Left lung (tissue), 10 donors: ENCODE measurements around the gene SAA1. TPM values are rescaled to one million over a fixed set of nuclear protein-coding genes. Genes with fewer than 3 reads are reported as not detected.

Source experiments
- ATAC-seq: fragments of 200-7000 bp; cut with Tn5 transposase; one replicate; pipeline ENCODE4 v1.9.1; 2020; ENCODE audit warnings: moderate library complexity
- DNase-seq, 4 donors: peaks; one replicate each; pipeline ENCODE4 v3.0.0-alpha.2; 2013 to 2020
- H3K27ac ChIP-seq, 2 donors: fragments of 200-600 bp; sonication (generic) in 1 of 2; one replicate each; pipeline versions ENCODE4 v1.5.0 to v1.8.0; 2020 to 2021
- H3K27me3 ChIP-seq, 2 donors: fragments of 200-600 bp; sonication (generic) in 1 of 2; one replicate each; pipeline versions ENCODE4 v1.5.0 to v1.8.0; 2020 to 2021
- H3K36me3 ChIP-seq, 2 donors: fragments of 200-600 bp; sonication (generic) in 1 of 2; one replicate each; pipeline versions ENCODE4 v1.5.0 to v1.8.0; 2020 to 2021
- H3K4me1 ChIP-seq, 2 donors: fragments of 200-600 bp; one replicate each; pipeline ENCODE4 v1.8.0; 2021
- H3K4me3 ChIP-seq, 2 donors: fragments of 200-600 bp; sonication (generic) in 1 of 2; one replicate each; pipeline versions ENCODE4 v1.5.0 to v1.8.0; 2020 to 2021; ENCODE audit warnings: mild to moderate bottlenecking in 1 of 2
- H3K9me3 ChIP-seq, 2 donors: fragments of 200-600 bp; sonication (generic) in 1 of 2; one replicate each; pipeline versions ENCODE4 v1.5.0 to v1.8.0; 2020 to 2021
- intact Hi-C, 2 donors: fragments of 100-400 bp; cut with DNase I; formaldehyde crosslinking; loops; one replicate each; pipeline versions ENCODE4 v1.11.2 to v1.14.2; 2022
- polyA plus RNA-seq, 6 donors: library from polyadenylated mRNA; unstranded; fragments of 120-200 nt; gene quantifications; one replicate each; pipeline ENCODE4 v1.2.1, GENCODE V29; 2013; ENCODE audit not compliant: insufficient read length in 6 of 6
- total RNA-seq, 2 donors: library from RNA; stranded (reverse); fragmentation: NEBNext Ultra II Directional; extraction: Animal tissue kit (Norgen Biotek cat#: 25700); gene quantifications; one replicate each; pipeline ENCODE4 v1.2.1, GENCODE V29; 2021
- TF ChIP-seq, protein P1 (sequence below), 2 donors: fragments of 200-600 bp; sonication (generic) in 1 of 2; IDR thresholded peaks; one replicate each; pipeline versions ENCODE4 v1.5.0 to v1.8.0; 2021; ENCODE audit warnings: antibody characterized with exemption in 2 of 2
- donor health status: DM: no; HTN: yes; CAD: no.
- donor health status: DM: no; HTN: no; CAD: no.

Gene SAA1
- total and polyA plus RNA-seq, 8 donors, result 0.58 to 194 TPM; not detected in 6

DNA sequence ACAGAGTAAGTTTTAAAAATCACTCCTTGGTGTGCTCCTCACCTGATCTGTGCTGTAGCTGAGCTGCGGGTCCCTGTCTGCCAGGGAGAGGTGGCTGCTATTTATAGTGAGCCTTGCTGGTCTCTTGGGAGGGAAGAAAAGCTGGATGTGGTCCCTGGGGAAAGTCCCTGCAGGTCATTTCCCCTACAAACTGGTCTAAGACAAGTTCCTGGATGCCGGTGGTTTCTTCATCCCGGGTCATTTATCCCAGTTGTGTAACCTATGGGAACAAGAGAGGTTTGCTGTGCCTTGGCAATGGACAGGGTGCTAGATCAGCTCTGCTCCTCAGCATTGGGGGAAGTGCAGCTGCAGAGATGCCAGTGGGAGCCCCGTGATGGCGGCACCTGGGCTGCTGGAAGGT lies 17.5 kb upstream of the SAA1 start, which contains the start of gene SAA2:
Gene SAA2 (minus strand): TSS at position 108 of the 400 bp plus-strand sequence. CDS start 657 bp downstream, outside the sequence.
- no peak within 1 kb of the TSS for H3K4me3 ChIP-seq
- H3K4me1 ChIP-seq, result no peaks in the 10 kb centered on the region
- no peak for DNase-seq
- intact Hi-C loops, result no loop called here
- no peaks in the 10 kb centered on the region for H3K9me3 ChIP-seq
- ATAC-seq, result no peak
- no peak within 1 kb of the TSS for H3K27ac ChIP-seq
- TF ChIP-seq, protein P1, sequence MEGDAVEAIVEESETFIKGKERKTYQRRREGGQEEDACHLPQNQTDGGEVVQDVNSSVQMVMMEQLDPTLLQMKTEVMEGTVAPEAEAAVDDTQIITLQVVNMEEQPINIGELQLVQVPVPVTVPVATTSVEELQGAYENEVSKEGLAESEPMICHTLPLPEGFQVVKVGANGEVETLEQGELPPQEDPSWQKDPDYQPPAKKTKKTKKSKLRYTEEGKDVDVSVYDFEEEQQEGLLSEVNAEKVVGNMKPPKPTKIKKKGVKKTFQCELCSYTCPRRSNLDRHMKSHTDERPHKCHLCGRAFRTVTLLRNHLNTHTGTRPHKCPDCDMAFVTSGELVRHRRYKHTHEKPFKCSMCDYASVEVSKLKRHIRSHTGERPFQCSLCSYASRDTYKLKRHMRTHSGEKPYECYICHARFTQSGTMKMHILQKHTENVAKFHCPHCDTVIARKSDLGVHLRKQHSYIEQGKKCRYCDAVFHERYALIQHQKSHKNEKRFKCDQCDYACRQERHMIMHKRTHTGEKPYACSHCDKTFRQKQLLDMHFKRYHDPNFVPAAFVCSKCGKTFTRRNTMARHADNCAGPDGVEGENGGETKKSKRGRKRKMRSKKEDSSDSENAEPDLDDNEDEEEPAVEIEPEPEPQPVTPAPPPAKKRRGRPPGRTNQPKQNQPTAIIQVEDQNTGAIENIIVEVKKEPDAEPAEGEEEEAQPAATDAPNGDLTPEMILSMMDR (IDR thresholded peaks at IDR 0.05), result no peak
- H3K36me3 ChIP-seq, result no peaks in the 10 kb centered on the region
- H3K27me3 ChIP-seq, result peaks cover 0 to 3% of the 10 kb centered on the region in 2 donors

DNA sequence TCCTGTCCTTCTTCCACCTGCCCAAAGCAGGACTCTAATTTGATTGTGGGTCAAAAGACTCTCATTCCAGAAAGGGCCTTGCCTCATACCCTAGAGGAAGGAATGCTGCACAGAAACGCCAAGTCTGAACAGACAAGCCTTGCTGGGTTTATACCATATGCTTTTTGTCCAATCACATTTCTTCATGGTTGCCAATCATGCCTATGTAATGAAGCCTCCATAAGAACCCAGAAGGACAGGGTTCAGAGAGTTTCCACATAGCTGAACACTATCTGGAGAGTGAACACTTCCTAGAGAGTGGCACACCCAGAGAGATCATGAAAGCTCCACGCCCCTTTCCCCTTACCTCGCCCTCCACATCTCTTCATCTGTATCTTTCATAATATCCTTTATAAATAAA lies 12.8 kb upstream of the SAA1 start:
- Histone ChIP-seq H3K4me3 (no peak overlapping the region), H3K9me3 (no peaks in the 10 kb centered on the region), H3K36me3 (no peaks in the 10 kb centered on the region), H3K4me1 (no peaks in the 10 kb centered on the region), H3K27ac (no peak overlapping the region), H3K27me3 (peaks cover 0 to 3% of the 10 kb centered on the region in 2 donors)
- intact Hi-C loops, result no loop called here
- TF ChIP-seq, protein P1 (IDR thresholded peaks at IDR 0.05), result no peak
- ATAC-seq, result no peak
- no peak for DNase-seq

DNA sequence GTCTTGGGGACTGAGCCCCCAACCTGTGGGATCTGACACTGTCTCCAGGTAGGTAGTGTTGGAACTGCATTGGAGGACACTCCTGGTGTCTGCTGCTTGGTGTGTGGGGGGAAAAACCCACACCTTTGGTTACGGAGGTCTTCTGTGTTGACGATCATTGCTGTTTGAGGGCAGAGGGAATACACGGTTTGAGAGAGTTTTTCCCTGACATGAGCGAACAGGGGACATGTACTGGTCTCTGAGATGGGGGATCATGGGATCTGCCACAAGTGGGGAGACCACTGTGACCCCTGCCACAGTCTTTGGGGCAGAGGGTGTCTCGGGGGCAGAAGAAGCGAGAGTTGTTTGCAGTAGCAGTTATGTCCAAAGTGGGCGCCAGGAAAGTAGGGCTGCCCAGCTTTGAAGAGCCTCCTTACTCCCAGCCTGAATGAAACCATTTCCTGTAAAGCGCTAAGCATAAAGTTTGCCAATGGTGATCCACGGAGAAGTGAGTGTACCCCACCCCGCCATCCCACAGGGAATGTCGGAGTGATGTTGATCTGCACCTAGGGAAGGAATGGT lies 12.2 kb upstream of the SAA1 start:
- DNase-seq, result no peak
- no peak overlapping the region for H3K27ac ChIP-seq
- no peaks in the 10 kb centered on the region for H3K36me3 ChIP-seq
- H3K4me3 ChIP-seq, result no peak overlapping the region
- H3K27me3 ChIP-seq, result peaks cover 0 to 3% of the 10 kb centered on the region in 2 donors
- H3K4me1 ChIP-seq, result no peaks in the 10 kb centered on the region
- H3K9me3 ChIP-seq, result no peaks in the 10 kb centered on the region
- intact Hi-C loops, result no loop called here
- no peak for ATAC-seq
- TF ChIP-seq, protein P1 (IDR thresholded peaks at IDR 0.05), result no peak

DNA sequence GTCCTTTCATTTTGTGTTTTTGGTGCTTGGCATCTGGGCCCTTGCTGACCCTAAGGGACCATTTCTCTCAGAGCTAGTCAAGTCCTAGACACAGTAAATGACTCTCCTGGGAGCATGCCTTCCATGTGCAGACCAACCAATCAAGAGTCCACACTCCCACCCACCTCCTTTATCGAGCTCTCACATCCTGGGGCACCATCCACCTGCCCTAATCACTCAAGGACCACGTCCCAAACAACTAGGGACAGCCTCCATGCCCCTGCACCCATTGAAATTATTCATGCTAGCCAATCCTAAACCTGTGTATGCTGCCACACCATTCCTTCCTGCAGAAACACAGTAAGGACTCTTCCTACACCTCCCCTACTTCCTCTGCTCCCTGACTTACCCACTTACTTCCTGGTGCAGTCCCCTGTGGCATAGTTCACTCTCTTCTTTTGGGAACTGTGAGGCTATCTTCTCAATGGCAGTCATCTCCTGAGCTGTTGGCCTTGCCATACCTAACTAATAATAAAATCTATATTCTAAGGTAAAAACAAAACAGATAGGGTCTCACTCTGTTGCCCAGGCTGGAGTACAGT lies 11.2 kb upstream of the SAA1 start:
- ATAC-seq (no peak), DNase-seq (no peak)
- H3K9me3 ChIP-seq, result no peaks in the 10 kb centered on the region
- no peak overlapping the region for H3K27ac ChIP-seq
- TF ChIP-seq, protein P1 (IDR thresholded peaks at IDR 0.05), result no peak
- intact Hi-C loops, result no loop called here
- H3K36me3 ChIP-seq, result no peaks in the 10 kb centered on the region
- H3K4me1 ChIP-seq, result no peaks in the 10 kb centered on the region
- H3K27me3 ChIP-seq, result peaks cover 0 to 3% of the 10 kb centered on the region in 2 donors
- no peak overlapping the region for H3K4me3 ChIP-seq

DNA sequence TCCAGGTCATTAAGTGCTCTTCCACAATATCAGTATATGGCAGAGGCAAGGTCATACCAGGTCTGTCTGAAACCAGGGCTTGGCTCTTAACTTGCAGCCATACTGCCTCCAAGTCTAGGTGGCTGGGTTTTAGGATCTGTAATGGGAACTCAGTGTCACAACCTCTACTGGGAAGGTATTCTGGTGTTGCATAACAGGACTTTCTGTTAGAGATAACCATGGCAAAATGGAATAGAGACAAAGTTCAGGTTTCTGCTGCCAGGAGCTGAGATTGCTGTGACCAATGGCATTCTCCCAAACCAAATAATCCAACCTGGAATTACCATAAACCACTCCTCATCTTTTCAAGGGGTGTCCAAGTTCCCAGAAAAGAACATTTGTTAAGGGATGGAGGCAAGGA lies 6.8 kb upstream of the SAA1 start:
- intact Hi-C loops, result no loop called here
- no peaks in the 10 kb centered on the region for H3K27me3 ChIP-seq
- TF ChIP-seq, protein P1 (IDR thresholded peaks at IDR 0.05), result no peak
- no peaks in the 10 kb centered on the region for H3K36me3 ChIP-seq
- H3K4me1 ChIP-seq, result no peaks in the 10 kb centered on the region
- H3K4me3 ChIP-seq, result no peak overlapping the region
- no peak for DNase-seq
- H3K27ac ChIP-seq, result no peak overlapping the region
- no peaks in the 10 kb centered on the region for H3K9me3 ChIP-seq
- no peak for ATAC-seq
